K562 (cell line): ENCODE data around the gene PYGM. TPM values are rescaled to one million over a fixed set of nuclear protein-coding genes. Genes with fewer than 3 reads are reported as not detected.

Source experiments
- ATAC-seq: fragments of 200-7000 bp; cut with Tn5 transposase; 3 replicates; pipeline ENCODE4 v1.9.1; 2020; ENCODE audit warnings: moderate library complexity
- BruUV-seq: library from RNA; stranded (reverse); fragments of 400-500 nt; replicated peaks from 2 replicates; lab custom pipeline; 2021; lab: Mats Ljungman, UMichigan
- CTCF ChIA-PET: fragments of 300-600 bp; formaldehyde crosslinking; extraction: SDS; loops from one replicate; lab custom pipeline; 2021; ENCODE audit warnings: low intra/inter-chr PET ratio; lab: Yijun Ruan, JAX
- POLR2A ChIA-PET: fragments of 300-600, 350-650 bp; sonication (Branson Sonifier 250); formaldehyde crosslinking; extraction: SDS; loops from one replicate; lab custom pipeline; 2021; ENCODE audit warnings: antibody characterized with exemption, inconsistent platforms; lab: Yijun Ruan, JAX
- DNase-seq, 4 experiments: peaks; one replicate each; pipeline versions ENCODE4 v3.0.0 to v3.0.0-alpha.2; 2011 to 2018; ENCODE audit warnings: low spot score in 3 of 4, mixed read lengths in 3 of 4; ENCODE audit errors: extremely low read depth in 1 of 4
- FAIRE-seq: peaks from 2 replicates; lab custom pipeline; 2011; peaks lifted over from hg19 to GRCh38; lab: Jason Lieb, UNC
- H2AFZ ChIP-seq: 2 replicates; pipeline ENCODE4 v1.6.0; 2011; ENCODE audit warnings: low read depth, low read length, control low read depth, inconsistent platforms
- H3K27ac ChIP-seq: fragments of 200-600 bp; 3 replicates; pipeline ENCODE4 v1.8.0; 2011; ENCODE audit warnings: low read depth, mild to moderate bottlenecking, control low read depth, inconsistent platforms, low read length, moderate library complexity, mixed read lengths; ENCODE audit errors: extremely low read depth
- H3K27me3 ChIP-seq, 2 experiments: fragments of 300-600 bp in 1 of 2; 2 replicates in 1 of 2; 3 replicates in 1 of 2; pipeline versions ENCODE4 v1.6.0 to v1.8.0; 2011; ENCODE audit warnings: inconsistent platforms in 2 of 2, low read length in 2 of 2, mild to moderate bottlenecking in 1 of 2, mixed read lengths in 1 of 2, moderate library complexity in 1 of 2; ENCODE audit not compliant: control insufficient read depth in 2 of 2, insufficient read depth in 2 of 2
- H3K36me3 ChIP-seq: fragments of 300-600 bp; 3 replicates; pipeline ENCODE4 v1.8.0; 2011; ENCODE audit warnings: mild to moderate bottlenecking, low read length, inconsistent platforms; ENCODE audit not compliant: control insufficient read depth, insufficient read depth
- H3K4me1 ChIP-seq, 2 experiments: fragments of 200-600 bp in 1 of 2; replicated peaks in 1 of 2; 2 replicates in 1 of 2; 3 replicates in 1 of 2; pipeline versions ENCODE4 v1.5.1 to v1.8.0; 2011; ENCODE audit warnings: inconsistent platforms in 2 of 2, low read length in 2 of 2, mild to moderate bottlenecking in 1 of 2, mixed read lengths in 1 of 2, moderate library complexity in 1 of 2; ENCODE audit not compliant: control insufficient read depth in 2 of 2, insufficient read depth in 2 of 2
- H3K4me2 ChIP-seq: 2 replicates; pipeline ENCODE4 v1.6.1; 2011; ENCODE audit warnings: low read length, control low read depth, inconsistent platforms, mixed read lengths; ENCODE audit not compliant: insufficient read depth
- H3K4me3 ChIP-seq: fragments of 200-600 bp; sonication (generic), shearing (Covaris generic); 2 replicates; pipeline ENCODE4 v1.5.1; 2016; ENCODE audit warnings: control low read depth, inconsistent platforms
- H3K79me2 ChIP-seq: fragments of 200-600 bp; 3 replicates; pipeline ENCODE4 v1.8.0; 2011; ENCODE audit warnings: low read length, inconsistent platforms; ENCODE audit not compliant: control insufficient read depth, insufficient read depth
- H3K9ac ChIP-seq, 2 experiments: 2 replicates each; pipeline versions ENCODE4 v1.6.0 to v1.6.1; 2011; ENCODE audit warnings: low read depth in 2 of 2, low read length in 2 of 2, control low read depth in 1 of 2, inconsistent platforms in 1 of 2, mild to moderate bottlenecking in 1 of 2, mixed read lengths in 1 of 2; ENCODE audit not compliant: insufficient read depth in 1 of 2
- H3K9me1 ChIP-seq: one replicate; pipeline ENCODE4 v1.6.0; 2011; ENCODE audit warnings: inconsistent platforms, mild to moderate bottlenecking, low read length, moderate library complexity; ENCODE audit not compliant: control insufficient read depth, insufficient read depth
- H3K9me3 ChIP-seq: replicated peaks from 2 replicates; pipeline ENCODE4 v1.5.1; 2011; ENCODE audit warnings: low read depth, low read length, inconsistent platforms; ENCODE audit not compliant: control insufficient read depth, insufficient read depth
- H4K20me1 ChIP-seq: replicated peaks from 2 replicates; pipeline ENCODE4 v1.6.1; 2011; ENCODE audit warnings: low read length, inconsistent platforms, mixed read lengths; ENCODE audit not compliant: control insufficient read depth, insufficient read depth
- CHD1 ChIP-seq: fragments of 200-600 bp; sonication (generic); IDR thresholded peaks from one replicate; pipeline ENCODE4 v1.6.1; 2012; ENCODE audit warnings: mild to moderate bottlenecking, moderate library complexity, low read length, inconsistent platforms
- CXXC5 ChIP-seq: fragments of 250-450 bp; sonication (Bioruptor Pico); IDR thresholded peaks from 2 replicates; pipeline ENCODE4 v1.8.0; 2022; ENCODE audit warnings: inconsistent platforms, mild to moderate bottlenecking, moderate library complexity
- ESRRA ChIP-seq: fragments of 450-650 bp; IDR thresholded peaks from 2 replicates; pipeline ENCODE4 v1.6.1; 2014; ENCODE audit warnings: low read depth, mild to moderate bottlenecking, moderate library complexity, borderline replicate concordance
- FOXK1 ChIP-seq: sonication (generic); formaldehyde crosslinking; IDR thresholded peaks from 2 replicates; pipeline ENCODE4 v1.8.0; 2022; ENCODE audit warnings: missing genetic modification reagents, mild to moderate bottlenecking, borderline replicate concordance
- FOXP1 ChIP-seq: sonication (generic); formaldehyde crosslinking; IDR thresholded peaks from 2 replicates; pipeline ENCODE4 v1.8.0; 2022; ENCODE audit warnings: mild to moderate bottlenecking, missing genetic modification reagents
- HMG20A ChIP-seq: fragments of 450-650 bp; formaldehyde crosslinking; conservative IDR thresholded peaks from 2 replicates; pipeline ENCODE4 v1.4.0; 2020; ENCODE audit warnings: mild to moderate bottlenecking, mixed read lengths
- L3MBTL2 ChIP-seq: fragments of 450-650 bp; IDR thresholded peaks from 2 replicates; pipeline ENCODE4 v1.6.1; 2016; ENCODE audit warnings: mild to moderate bottlenecking, moderate library complexity
- NRF1 ChIP-seq, 2 experiments: fragments of 450-650 bp; IDR thresholded peaks in 1 of 2; conservative IDR thresholded peaks in 1 of 2; 2 replicates each; pipeline ENCODE4 v1.6.1; 2014; ENCODE audit warnings: mild to moderate bottlenecking in 2 of 2
- SMAD4 ChIP-seq: fragments of 250-450 bp; sonication (Bioruptor Pico); conservative IDR thresholded peaks from 2 replicates; pipeline ENCODE4 v1.8.0; 2021; ENCODE audit warnings: inconsistent platforms, mild to moderate bottlenecking, moderate library complexity
- ZBTB17 ChIP-seq: fragments of 450-650 bp; formaldehyde crosslinking; IDR thresholded peaks from 2 replicates; pipeline ENCODE4 v1.4.0; 2020; ENCODE audit warnings: mild to moderate bottlenecking
- ZNF41 ChIP-seq: fragments of 250-450 bp; sonication (Bioruptor Pico); conservative IDR thresholded peaks from 2 replicates; pipeline ENCODE4 v1.4.0; 2020; ENCODE audit warnings: mild to moderate bottlenecking
- WGBS: fragments of 100-300 bp; shearing (Covaris generic); methylation state at CpG from one replicate; pipeline ENCODE4 v1.1.6; 2016; ENCODE audit warnings: low coverage, mixed read lengths; ENCODE audit not compliant: insufficient coverage; ENCODE audit errors: missing lambda C conversion rate; 5-methylcytosine and 5-hydroxymethylcytosine counted together
- in situ Hi-C: fragments of 300-500 bp; cut with MboI; formaldehyde crosslinking; loops from 4 replicates; pipeline ENCODE4 v1.15.0; 2018; ENCODE audit warnings: inconsistent platforms, mixed read lengths
- intact Hi-C: fragments of 100-400 bp; cut with micrococcal nuclease; formaldehyde crosslinking; loops from 2 replicates; pipeline ENCODE4 v1.14.2; 2022
- polyA plus RNA-seq, 8 experiments: library from polyadenylated mRNA; depleted of rRNA in 4 of 8; stranded (reverse) in 5 of 8; unstranded in 3 of 8; fragments of >200 nt; fragmentation: Nextera tagmentation in 2 of 8; fragmentation: Illumina TruSeq in 1 of 8; extraction: Ambion mirVana in 2 of 8; extraction: Trizol in 1 of 8; gene quantifications; 2 replicates each; pipeline versions ENCODE4 v1.2.1 to v1.2.3, GENCODE V29; 2011 to 2014; ENCODE audit warnings: inconsistent platforms in 1 of 8, missing spikeins in 1 of 8
- total RNA-seq, 7 experiments: library from RNA; depleted of rRNA in 6 of 7; stranded (reverse); fragments of >200 nt in 6 of 7; fragmentation: Illumina TruSeq in 2 of 7; extraction: Trizol in 2 of 7; gene quantifications; 2 replicates each; pipeline versions ENCODE4 v1.2.1 to v1.2.3, GENCODE V29; 2011 to 2021; ENCODE audit warnings: low replicate concordance in 1 of 7
- TF ChIP-seq, protein P1 (sequence below), 3 experiments: fragments of 200-800 bp in 1 of 3; sonication (Bioruptor generic) in 1 of 3; sonication (generic) in 1 of 3; formaldehyde crosslinking in 1 of 3; IDR thresholded peaks; 2 replicates each; pipeline versions ENCODE4 v1.6.1 to v1.8.0; 2016 to 2022; ENCODE audit warnings: mild to moderate bottlenecking in 2 of 3, missing compliant biosample characterization in 2 of 3, missing genetic modification characterization in 2 of 3, missing genetic modification reagents in 1 of 3

PYGM gene
- total and polyA plus RNA-seq, 9 of the 15 experiments (the other 6 are each of a cell fraction or from before 2014, with no cell fraction given) = 0.07 to 1.5 (median 0.68) TPM

GRCh38 chr11:64755681-64756361 is 4.0 kb downstream of the PYGM start:
- Histone ChIP-seq H4K20me1 (no peaks in the 10 kb centered on the region), H3K27ac (no peak overlapping the region), H3K9ac (0 out of 4 replicates have a peak overlapping the region, but pooled peaks of 1 of the 2 experiments have one; percentile 31), H2AFZ (no peak overlapping the region), H3K36me3 (no peaks in the 10 kb centered on the region), H3K4me3 (no peak overlapping the region), H3K9me3 (no peaks in the 10 kb centered on the region), H3K4me1 (peaks cover 15 to 71% of the 10 kb centered on the region in 2 experiments), H3K79me2 (no peaks in the 10 kb centered on the region), H3K9me1 (no peaks in the 10 kb centered on the region), H3K4me2 (no peak overlapping the region), H3K27me3 (no peaks in the 10 kb centered on the region)
- 58% methylated on average over 13 of the region's 13 CpGs for WGBS
- FAIRE-seq = no peak
- intact Hi-C loops = no loop called here
- POLR2A ChIA-PET = interaction anchor here (0.8 kb wide), 1 partner anchor 9 kb away, joined by 3 read pairs; no protein-coding TSS in a partner anchor
- TF ChIP-seq ZBTB17 (CRISPR knock-in tag) = no peak
- TF ChIP-seq HMG20A = no peak
- CTCF ChIA-PET = no interaction called here
- no TSS peak for BruUV-seq
- DNase-seq = no peak
- no peak for ATAC-seq
- in situ Hi-C loops = no loop called here

GRCh38 chr11:64754919-64755662 is 4.7 kb downstream of the PYGM start:
- WGBS = 80% methylated on average over 20 of the region's 21 CpGs
- Histone ChIP-seq H2AFZ (peak overlapping the region; percentile 93), H3K4me2 (peak overlapping the region; percentile 52; the same call in 1 of the 2 replicates), H3K27me3 (no peaks in the 10 kb centered on the region), H4K20me1 (no peaks in the 10 kb centered on the region), H3K36me3 (no peaks in the 10 kb centered on the region), H3K79me2 (no peaks in the 10 kb centered on the region), H3K9me3 (no peaks in the 10 kb centered on the region), H3K4me3 (no peak overlapping the region), H3K9me1 (no peaks in the 10 kb centered on the region), H3K27ac (no peak overlapping the region), H3K4me1 (peaks cover 13 to 63% of the 10 kb centered on the region in 2 experiments), H3K9ac (peak overlapping the region; percentile 48 to 82; a peak in 3 of 4 replicates)
- POLR2A ChIA-PET = interaction anchor here (0.6 to 1.2 kb wide), 5 partner anchors 8 to 266 kb away, joined by 3 to 5 read pairs (median 3); no protein-coding TSS in a partner anchor
- DNase-seq (no peak), FAIRE-seq (no peak), ATAC-seq (no peak)
- CTCF ChIA-PET = no interaction called here
- TF ChIP-seq SMAD4 (CRISPR knock-in tag) = 0 out of 2 replicates have a peak, but pooled peaks have one; percentile 15
- 0 out of 2 replicates have a peak, but pooled peaks have one; percentile 37 for TF ChIP-seq FOXP1 (CRISPR knock-in tag)
- TF ChIP-seq, protein P1, sequence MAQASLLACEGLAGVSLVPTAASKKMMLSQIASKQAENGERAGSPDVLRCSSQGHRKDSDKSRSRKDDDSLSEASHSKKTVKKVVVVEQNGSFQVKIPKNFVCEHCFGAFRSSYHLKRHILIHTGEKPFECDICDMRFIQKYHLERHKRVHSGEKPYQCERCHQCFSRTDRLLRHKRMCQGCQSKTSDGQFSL (CRISPR knock-in tag; IDR thresholded peaks at IDR 0.05) = 0 out of 2 replicates have a peak, but pooled peaks have one; percentile 30
- TF ChIP-seq, protein P1 (tag; IDR thresholded peaks at IDR 0.05) = no peak
- no peak for TF ChIP-seq ZNF41 (CRISPR knock-in tag)
- TF ChIP-seq ESRRA = no peak
- peak; percentile 38; the same call in 1 of the 2 replicates for TF ChIP-seq L3MBTL2
- TF ChIP-seq CHD1 = no peak
- 0 out of 4 replicates have a peak, but pooled peaks of 1 of the 2 experiments have one; percentile 3 for TF ChIP-seq NRF1 (conservative IDR thresholded peaks at IDR 0.05 in 1 of 2, IDR thresholded peaks at IDR 0.05 in 1 of 2)
- 0 out of 2 replicates have a peak, but pooled peaks have one; percentile 2 for TF ChIP-seq CXXC5 (CRISPR knock-in tag)
- TF ChIP-seq FOXK1 (CRISPR knock-in tag) = no peak
- in situ Hi-C loops = no loop called here
- no TSS peak for BruUV-seq
- intact Hi-C loops = no loop called here
